HG02623 (cell line): Measurements from ENCODE around the gene APBB1.

ENCODE experiments used
- ATAC-seq: cut with Tn5 transposase; IDR thresholded peaks from one replicate; pipeline ENCODE4 v1.9.1; 2021; ENCODE audit warnings: moderate library complexity; ENCODE audit not compliant: unreplicated experiment

The APBB1 gene

GRCh38 chr11:6353367-6353987, 65.4 kb downstream of the APBB1 start:
- ATAC-seq, result peak; percentile 70

GRCh38 chr11:6351782-6352382, 67.0 kb downstream of the APBB1 start:
- ATAC-seq, result no peak

GRCh38 chr11:6350486-6350885, 68.4 kb downstream of the APBB1 start:
- no peak for ATAC-seq

GRCh38 chr11:6350043-6350442, 68.9 kb downstream of the APBB1 start:
- no peak for ATAC-seq

- no peak for ATAC-seq
Observed at GRCh38 chr11:6345366-6345765, 73.5 kb downstream of the APBB1 start.
